ENCODE results near the gene SERINC5. TPM values are rescaled to one million over a fixed set of nuclear protein-coding genes. Genes with fewer than 3 reads are reported as not detected.

The SERINC5 gene
- total RNA-seq, 2 donors from 2014 or later: 13.5 to 14.7 TPM

- no peak for DNase-seq (ENCODE audit: low spot score)
- intact Hi-C loops (cut with DNase I): no loop called here
Observed at GRCh38 chr5:80237243-80237642, 18.6 kb downstream of the SERINC5 start.

- intact Hi-C loops (cut with DNase I): no loop called here
- no peak for DNase-seq (ENCODE audit: low spot score)
Observed at GRCh38 chr5:80234116-80234948, 21.5 kb downstream of the SERINC5 start.

GRCh38 chr5:80231693-80232092 is 24.2 kb downstream of the SERINC5 start:
- no peak for DNase-seq (ENCODE audit: low spot score)
- intact Hi-C loops (cut with DNase I): no loop called here

DNA sequence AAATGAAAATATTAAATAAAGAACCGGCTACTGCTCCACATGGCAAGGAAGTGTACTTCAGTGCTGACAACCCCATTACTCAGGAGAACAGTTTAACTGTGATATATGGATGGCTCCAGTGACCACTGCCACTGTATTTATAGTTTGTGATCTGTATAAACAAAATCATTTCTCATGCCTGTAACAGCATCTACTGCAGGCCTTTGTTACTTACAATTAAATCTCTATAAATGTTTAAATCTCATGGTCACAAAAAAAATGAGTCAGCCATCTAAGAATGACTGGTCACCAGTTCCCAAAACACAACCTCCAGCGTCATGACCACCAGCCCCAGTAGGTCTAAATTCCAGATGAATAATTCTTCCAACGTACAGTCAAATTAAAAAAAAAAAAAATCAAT is 24.6 kb downstream of the SERINC5 start:
- intact Hi-C loops (cut with DNase I): no loop called here

DNA sequence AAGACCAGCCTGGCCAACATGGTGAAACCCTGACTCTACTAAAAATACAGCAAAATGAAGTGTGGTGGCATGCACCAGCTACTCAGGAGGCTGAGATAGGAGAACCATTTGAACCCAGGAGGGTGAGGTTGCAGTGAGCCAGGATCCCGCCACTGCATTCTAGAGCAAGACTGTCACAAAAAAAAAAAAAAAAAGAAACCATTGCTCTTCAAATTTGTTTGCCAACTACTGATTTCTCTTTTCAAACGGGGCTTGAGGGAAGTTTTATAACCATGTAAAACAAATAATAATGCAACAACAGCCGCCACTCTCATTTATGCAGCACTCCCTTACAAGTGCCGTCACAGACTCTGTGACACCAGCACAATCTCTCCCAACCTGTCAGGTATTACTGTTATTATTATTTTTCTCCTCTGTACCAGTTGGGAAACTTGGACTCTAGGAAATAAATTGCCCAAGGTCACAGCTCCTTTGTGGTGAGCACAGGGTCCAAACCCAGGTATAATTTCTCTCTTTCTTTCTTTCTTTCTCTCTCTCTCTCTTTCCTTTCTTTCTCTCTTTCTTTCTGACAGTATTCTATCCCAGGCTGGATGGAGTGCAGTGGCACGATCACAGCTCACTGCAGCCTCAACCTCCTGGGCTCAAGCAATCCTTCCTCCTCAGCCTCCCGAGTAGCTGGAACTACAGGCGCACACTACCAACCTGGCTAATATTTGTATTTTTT is 25.4 kb downstream of the SERINC5 start:
- no peak for DNase-seq (ENCODE audit: low spot score)
- intact Hi-C loops (cut with DNase I): no loop called here

More for the DNA sequence above, 24.6 kb downstream of the SERINC5 start:
- DNase-seq (ENCODE audit: low spot score): no peak

DNA sequence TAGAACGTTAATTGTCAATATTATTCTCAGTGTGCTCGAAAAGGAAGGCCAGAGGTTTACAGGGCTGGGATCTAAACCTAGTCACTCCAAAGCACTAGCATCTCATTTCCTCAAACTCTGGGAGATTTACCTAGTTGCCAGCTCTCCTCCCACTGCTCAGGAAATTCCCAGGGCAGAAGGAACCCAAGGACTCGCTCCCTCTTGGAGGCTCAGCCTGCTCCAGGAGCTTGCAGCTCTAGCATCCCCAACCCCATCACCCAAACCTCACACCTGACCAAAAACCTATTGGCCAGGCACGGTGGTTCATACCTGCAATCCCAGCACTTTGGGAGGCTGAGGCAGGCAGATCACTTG is 26.0 kb downstream of the SERINC5 start:
- DNase-seq (ENCODE audit: low spot score): no peak
- intact Hi-C loops (cut with DNase I): no loop called here

DNA sequence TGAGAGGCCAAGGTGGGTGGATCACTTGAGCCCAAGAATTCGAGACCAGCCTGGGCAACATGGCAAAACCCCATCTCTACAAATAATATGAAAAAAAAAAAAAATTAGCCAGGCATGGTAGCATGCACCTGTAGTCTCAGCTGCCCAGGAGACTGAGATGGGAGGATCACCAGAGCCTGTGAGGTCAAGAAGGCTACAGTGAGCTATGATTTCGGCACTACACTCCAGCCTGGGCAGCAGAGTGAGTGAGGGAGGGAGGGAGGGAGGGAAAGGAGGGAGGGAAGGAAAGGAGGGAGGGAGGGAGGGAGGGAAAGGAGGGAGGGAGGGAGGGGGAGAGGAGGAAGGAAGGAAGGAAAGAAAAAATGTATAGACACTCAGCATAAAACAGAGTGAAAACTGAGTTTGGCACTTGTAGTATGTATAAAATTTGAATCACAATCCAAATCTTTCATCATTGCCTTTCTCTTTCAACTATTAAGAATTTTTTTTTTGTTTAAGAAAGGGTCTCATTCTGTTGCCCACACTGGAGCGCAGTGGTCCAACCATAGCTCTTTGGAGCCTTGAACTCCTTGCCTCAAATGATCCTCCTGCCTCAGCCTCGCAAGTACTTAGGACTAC is 27.8 kb downstream of the SERINC5 start:
- no peak for DNase-seq (ENCODE audit: low spot score)
- intact Hi-C loops (cut with DNase I): no loop called here

GRCh38 chr5:80225934-80226326 is 29.9 kb downstream of the SERINC5 start:
- no peak for DNase-seq (ENCODE audit: low spot score)
- intact Hi-C loops (cut with DNase I): no loop called here

DNA sequence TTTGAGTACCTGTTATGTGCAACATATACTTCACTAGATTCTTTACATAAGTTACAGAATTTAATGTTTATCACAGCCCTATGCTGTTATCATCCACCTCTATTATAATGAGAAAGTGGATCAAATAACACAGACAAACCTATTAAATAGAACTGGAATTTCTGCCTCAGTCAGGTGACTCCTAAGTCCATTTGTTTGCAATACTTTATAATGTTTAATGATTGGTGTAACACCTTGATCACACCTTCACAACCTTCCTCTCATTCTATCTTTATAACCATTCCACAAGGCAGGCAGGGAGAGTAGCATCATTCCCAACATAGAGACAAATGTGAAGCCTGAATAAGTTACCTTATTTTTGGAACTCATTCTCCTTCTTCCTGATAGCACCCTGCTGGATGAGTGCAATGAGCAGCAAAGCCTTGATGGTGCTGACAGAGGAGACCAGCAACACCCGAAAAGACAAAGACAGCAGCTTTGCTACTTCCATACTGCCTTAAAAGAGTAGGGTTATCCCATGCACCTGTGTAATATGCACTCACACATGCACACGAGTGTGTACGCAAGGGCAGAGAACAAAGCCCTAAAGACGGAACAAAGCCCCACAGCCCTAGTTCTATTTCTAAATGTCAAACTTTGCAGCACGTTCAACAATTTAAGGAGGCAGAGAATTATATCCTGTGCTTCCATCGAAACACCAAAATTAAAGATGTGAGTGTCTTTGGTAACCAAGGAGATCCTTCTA is 30.5 kb downstream of the SERINC5 start:
- intact Hi-C loops (cut with DNase I): no loop called here
- no peak for DNase-seq (ENCODE audit: low spot score)

GRCh38 chr5:80223561-80223960 is 32.3 kb downstream of the SERINC5 start:
- intact Hi-C loops (cut with DNase I): loop anchor here in 1 of 2 donors (5.0 kb wide), 1 partner anchor 44 kb away; no protein-coding TSS in a partner anchor
- DNase-seq (ENCODE audit: low spot score): no peak

DNA sequence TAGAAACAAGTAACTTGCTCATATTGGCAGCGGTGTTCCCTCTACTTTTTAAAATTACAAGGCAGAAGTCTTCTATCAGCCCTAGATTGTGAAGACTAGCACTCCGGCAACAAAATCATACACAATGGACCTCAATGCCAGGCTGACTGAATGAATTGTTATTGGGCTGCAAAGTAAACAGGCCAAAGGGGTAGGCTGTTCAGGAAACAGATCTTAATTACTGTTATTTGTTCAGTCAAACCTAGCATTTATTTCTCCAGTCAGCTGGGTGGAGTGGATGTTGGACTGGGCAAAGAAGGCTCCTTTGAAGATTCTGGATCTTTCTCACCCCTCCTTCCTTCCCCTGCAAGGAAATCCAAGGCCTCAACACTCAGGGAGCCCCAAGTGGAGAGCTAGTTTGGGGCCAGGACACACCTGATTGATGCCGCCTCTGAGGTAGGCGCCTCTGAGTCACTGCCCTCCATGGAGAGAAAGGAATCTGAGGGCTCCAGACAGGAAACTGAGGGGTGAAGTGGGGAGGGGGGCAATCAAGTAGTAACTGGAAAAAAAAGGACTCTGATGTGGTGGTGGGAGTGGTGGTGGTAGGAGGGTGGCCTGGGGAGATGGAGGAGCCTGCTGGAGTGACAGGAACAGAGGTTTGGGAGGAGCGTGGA is 35.5 kb downstream of the SERINC5 start:
- DNase-seq (ENCODE audit: low spot score): no peak
- intact Hi-C loops (cut with DNase I): loop anchor here in 1 of 2 donors (5.0 kb wide), 1 partner anchor 47 kb away; no protein-coding TSS in a partner anchor

GRCh38 chr5:80219391-80219790 is 36.5 kb downstream of the SERINC5 start:
- no peak for DNase-seq (ENCODE audit: low spot score)
- intact Hi-C loops (cut with DNase I): no loop called here

- intact Hi-C loops (cut with DNase I): no loop called here
- DNase-seq (ENCODE audit: low spot score): no peak
Observed at GRCh38 chr5:80217667-80218066, 38.2 kb downstream of the SERINC5 start.

GRCh38 chr5:80216753-80217596 is 38.9 kb downstream of the SERINC5 start:
- no peak for DNase-seq (ENCODE audit: low spot score)
- intact Hi-C loops (cut with DNase I): no loop called here

DNA sequence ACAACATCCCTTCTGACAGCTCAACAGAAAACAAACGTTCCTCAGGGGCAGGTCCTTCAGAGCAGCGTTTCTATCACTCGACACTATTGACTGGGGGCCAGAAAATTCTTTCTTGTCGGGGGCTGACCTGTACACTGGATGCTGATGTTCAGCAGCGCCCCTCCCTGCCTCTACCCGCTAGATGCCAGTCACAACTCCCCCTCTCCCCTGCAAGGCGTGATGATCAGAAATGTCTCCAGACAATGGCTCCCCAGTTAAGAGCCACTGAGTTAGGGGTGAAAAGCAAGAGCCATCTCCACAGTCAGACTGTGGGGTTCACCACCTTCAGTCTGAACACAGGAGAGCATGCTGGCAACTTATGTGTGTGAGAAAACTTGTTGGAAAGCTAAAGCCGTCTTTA is 39.8 kb downstream of the SERINC5 start:
- intact Hi-C loops (cut with DNase I): no loop called here
- DNase-seq (ENCODE audit: low spot score): no peak

DNA sequence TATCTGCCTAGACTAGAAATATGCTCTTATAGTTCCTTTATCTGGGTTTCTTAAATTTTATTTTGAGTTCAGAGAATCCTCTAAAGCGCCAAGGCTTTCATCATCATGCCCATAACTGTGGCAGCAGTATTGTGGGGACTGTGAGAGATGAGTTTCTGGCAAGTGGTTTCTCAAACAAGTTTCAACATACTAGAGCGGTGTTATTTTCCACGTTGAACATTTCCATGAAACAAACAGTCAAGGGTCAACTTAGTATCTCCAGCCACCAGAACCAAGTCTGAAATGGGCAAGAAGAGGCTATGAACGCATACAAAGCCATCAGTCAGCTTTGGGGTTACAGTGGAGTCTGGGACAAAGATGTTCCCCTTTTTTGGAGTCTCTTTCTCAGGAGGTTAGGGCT is 40.3 kb downstream of the SERINC5 start:
- DNase-seq (ENCODE audit: low spot score): no peak
- intact Hi-C loops (cut with DNase I): no loop called here

- intact Hi-C loops (cut with DNase I): no loop called here
- no peak for DNase-seq (ENCODE audit: low spot score)
Observed at GRCh38 chr5:80213466-80213865, 42.4 kb downstream of the SERINC5 start.

- intact Hi-C loops (cut with DNase I): no loop called here
- DNase-seq (ENCODE audit: low spot score): no peak
Observed at GRCh38 chr5:80212171-80212667, 43.6 kb downstream of the SERINC5 start.

All from posterior vena cava (tissue), 2 donors.